Measurements from ENCODE around the gene ENTHD1.

GRCh38 chr22:39894554-39895092 lies 1.1 kb upstream of the ENTHD1 start:
- TF ChIP-seq CTCF (IDR thresholded peaks at IDR 0.05) (no peak), POLR2A (IDR thresholded peaks at IDR 0.05) (no peak), EP300 (IDR thresholded peaks at IDR 0.05) (no peak)

Measured in tibial nerve (tissue), 4 donors.